GM23338 (cell line): ENCODE measurements around the gene DTNBP1. TPM values are rescaled to one million over a fixed set of nuclear protein-coding genes. Genes with fewer than 3 reads are reported as not detected.

Source experiments
- CTCF ChIP-seq, 2 experiments: fragments of 200-600 bp in 1 of 2; sonication (generic) in 1 of 2; conservative IDR thresholded peaks; 2 replicates each; pipeline versions ENCODE4 v1.5.1 to v1.6.1; 2016 to 2017; ENCODE audit warnings: antibody characterized with exemption in 2 of 2, low read depth in 2 of 2, mild to moderate bottlenecking in 2 of 2, moderate library complexity in 1 of 2
- NANOG ChIP-seq: IDR thresholded peaks from 2 replicates; pipeline ENCODE4 v1.6.1; 2016; ENCODE audit warnings: antibody characterized with exemption, borderline replicate concordance
- REST ChIP-seq: IDR thresholded peaks from one replicate; pipeline ENCODE4 v1.6.1; 2018; ENCODE audit warnings: antibody characterized with exemption; ENCODE audit not compliant: unreplicated experiment
- ZNF462 ChIP-seq: fragments of 250-450 bp; sonication (Bioruptor Pico); IDR thresholded peaks from 2 replicates; pipeline ENCODE4 v1.5.0; 2020; ENCODE audit warnings: mild to moderate bottlenecking, moderate library complexity
- polyA plus RNA-seq: library from polyadenylated mRNA; unstranded; fragments of >200 nt; fragmentation: Nextera tagmentation; extraction: Ambion mirVana; gene quantifications from 2 replicates; pipeline ENCODE4 v1.2.1, GENCODE V29; 2016
- total RNA-seq: library from RNA; depleted of rRNA; stranded (reverse); fragments of >200 nt; shearing (Covaris generic); gene quantifications from 2 replicates; pipeline ENCODE4 v1.2.3, GENCODE V29; 2014

Gene DTNBP1
- total and polyA plus RNA-seq, 2 experiments from 2014 or later, result 12.1 to 20.1 TPM

GRCh38 chr6:15577550-15578171 is 85.2 kb downstream of the DTNBP1 start (continued):
- TF ChIP-seq ZNF462 (CRISPR knock-in tag) (no peak), REST (no peak), CTCF (conservative IDR thresholded peaks at IDR 0.05; ENCODE audit: low read depth in 2 of 2) (no peak), NANOG (no peak)
